Cardiac fibroblast (primary cell): ENCODE results near the gene SEMA4D.

Source experiments
- DNase-seq, 2 donors: peaks; one replicate each; pipeline versions ENCODE4 v3.0.0 to v3.0.0-alpha.2; 2010; ENCODE audit warnings: low read depth in 2 of 2
- H3K4me3 ChIP-seq, 2 donors: replicated peaks in 1 of 2; 1 replicate in 1 of 2; 2 replicates in 1 of 2; pipeline ENCODE4 v1.5.1; 2011; ENCODE audit warnings: low read depth in 2 of 2, low read length in 2 of 2, mild to moderate bottlenecking in 2 of 2, moderate library complexity in 1 of 2
- TF ChIP-seq, protein P1 (sequence below): IDR thresholded peaks from one replicate; pipeline ENCODE4 v1.5.1; 2011; ENCODE audit warnings: low read depth, mild to moderate bottlenecking, low read length, inconsistent platforms

The SEMA4D gene

DNA sequence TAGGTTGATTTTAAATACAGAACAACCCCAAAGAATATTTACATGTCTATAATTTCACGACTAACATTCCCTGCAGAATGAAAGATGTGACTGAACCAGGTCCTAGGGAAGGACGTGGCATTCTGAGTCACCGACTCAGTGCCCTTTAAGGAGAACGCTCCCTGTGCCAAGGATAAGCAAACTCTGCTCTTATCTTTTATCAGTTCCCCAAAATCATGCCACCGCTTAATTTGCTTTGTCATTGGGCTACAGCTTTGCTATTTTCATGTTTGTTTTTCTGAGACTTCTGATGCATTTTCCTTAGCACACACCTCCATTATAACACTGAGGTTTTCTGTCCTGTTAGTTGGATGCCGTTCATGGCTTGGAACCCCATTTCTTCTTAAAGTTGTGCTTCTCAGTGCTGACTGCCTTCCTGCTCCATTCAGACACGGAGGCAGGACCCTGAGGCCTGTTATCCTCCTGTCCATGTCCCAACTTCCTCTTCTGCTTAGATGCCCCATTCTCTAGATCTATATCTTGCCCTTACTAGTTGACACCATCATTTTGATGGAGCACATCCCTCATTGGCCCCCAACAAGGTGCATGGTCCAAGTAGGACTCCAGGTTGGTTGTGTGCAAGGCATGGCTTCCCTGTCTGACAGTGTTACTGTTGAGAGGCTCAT, 11.2 kb upstream of the SEMA4D start:
- no peak for DNase-seq
- TF ChIP-seq, protein P1, sequence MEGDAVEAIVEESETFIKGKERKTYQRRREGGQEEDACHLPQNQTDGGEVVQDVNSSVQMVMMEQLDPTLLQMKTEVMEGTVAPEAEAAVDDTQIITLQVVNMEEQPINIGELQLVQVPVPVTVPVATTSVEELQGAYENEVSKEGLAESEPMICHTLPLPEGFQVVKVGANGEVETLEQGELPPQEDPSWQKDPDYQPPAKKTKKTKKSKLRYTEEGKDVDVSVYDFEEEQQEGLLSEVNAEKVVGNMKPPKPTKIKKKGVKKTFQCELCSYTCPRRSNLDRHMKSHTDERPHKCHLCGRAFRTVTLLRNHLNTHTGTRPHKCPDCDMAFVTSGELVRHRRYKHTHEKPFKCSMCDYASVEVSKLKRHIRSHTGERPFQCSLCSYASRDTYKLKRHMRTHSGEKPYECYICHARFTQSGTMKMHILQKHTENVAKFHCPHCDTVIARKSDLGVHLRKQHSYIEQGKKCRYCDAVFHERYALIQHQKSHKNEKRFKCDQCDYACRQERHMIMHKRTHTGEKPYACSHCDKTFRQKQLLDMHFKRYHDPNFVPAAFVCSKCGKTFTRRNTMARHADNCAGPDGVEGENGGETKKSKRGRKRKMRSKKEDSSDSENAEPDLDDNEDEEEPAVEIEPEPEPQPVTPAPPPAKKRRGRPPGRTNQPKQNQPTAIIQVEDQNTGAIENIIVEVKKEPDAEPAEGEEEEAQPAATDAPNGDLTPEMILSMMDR = no peak
- H3K4me3 ChIP-seq = no peak overlapping the region

DNA sequence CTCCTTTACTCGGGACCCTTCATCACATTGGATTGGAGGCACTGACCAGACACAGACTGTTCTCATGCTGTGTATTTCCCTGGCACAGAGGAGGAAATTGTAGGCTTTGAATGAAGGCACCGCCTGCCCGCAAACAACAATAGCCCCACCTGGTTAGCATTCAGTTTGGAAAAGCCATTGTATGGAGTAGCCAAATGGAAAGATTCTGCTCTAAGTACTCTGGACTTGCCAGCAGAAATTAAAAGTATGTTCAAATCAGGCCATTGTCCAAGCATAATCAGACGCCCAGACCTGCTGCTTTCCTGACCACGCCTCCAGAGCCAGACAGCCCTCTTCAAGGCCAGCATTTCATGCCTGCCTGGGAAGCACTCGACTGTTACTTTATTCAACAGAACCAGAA, 8.0 kb upstream of the SEMA4D start:
- TF ChIP-seq, protein P1 = no peak
- no peak overlapping the region for H3K4me3 ChIP-seq
- peak in 1 of 2 donors; percentile 7 for DNase-seq

DNA sequence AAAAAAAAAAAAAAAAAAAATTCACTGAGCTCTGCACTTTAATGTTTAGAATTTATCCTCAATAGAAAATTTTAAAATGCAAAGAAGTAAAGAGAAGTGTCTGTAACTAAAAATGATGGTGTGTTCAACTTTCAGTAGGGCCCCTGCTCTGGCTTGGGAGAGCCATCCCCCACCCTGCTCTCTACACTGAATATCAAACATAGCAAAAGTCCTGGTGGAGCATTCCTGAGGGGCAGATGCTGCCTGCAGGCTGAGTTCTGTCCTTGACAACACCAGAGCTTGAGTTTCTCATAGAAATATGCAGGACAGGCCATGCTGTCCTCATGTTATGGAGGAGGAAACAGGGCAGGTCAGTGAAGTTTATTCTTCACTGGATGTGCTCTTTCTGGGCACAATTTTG, 7.1 kb upstream of the SEMA4D start:
- DNase-seq = no peak
- H3K4me3 ChIP-seq = no peak overlapping the region
- TF ChIP-seq, protein P1 = no peak

DNA sequence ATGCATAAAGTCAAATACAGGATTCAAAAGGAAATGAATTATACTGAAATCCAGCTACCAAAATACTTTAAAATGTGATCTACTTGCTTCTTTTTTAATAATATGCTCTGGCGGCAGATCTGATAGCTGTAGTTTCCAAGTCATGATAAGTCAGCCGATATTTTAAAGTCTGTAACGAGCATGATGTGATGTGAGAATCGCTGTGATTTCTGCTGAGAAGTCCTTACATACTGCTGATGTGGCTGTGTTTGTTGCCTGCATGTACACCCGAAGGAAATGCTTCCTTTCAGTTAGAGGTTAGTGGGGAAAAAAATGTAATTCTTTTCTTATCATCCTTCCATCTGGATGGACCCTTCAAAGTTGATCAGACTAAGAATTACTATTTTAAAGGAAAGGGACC, 4.8 kb upstream of the SEMA4D start:
- DNase-seq = no peak
- no peak overlapping the region for H3K4me3 ChIP-seq
- TF ChIP-seq, protein P1 = no peak

DNA sequence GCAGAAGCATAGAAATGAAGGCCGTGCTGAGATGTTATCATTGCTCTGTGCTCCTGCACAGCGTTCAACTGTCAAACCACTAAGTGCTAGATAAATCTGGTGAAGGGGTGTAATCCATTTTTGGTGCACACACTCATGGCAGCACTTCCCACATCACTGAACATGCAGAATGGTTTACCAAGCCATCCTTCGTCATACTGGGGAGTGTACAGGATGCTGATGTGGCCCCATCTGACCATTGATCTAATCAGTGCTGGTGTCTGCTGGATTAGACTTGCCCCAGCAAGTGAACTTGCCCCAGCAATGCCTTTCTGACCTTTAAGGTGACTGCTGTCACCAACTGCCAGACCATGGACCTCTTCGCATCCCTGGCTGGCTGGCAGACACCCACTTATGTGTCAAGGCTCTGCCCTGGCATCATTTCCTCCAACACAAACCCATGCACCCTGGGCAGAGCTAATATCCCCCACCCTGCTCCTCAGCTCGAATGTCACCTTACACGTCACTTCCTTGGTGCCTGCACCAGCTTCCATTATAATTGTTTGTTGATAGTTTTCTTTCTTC, 4.2 kb upstream of the SEMA4D start:
- TF ChIP-seq, protein P1 = no peak
- no peak for DNase-seq
- H3K4me3 ChIP-seq = no peak overlapping the region

DNA sequence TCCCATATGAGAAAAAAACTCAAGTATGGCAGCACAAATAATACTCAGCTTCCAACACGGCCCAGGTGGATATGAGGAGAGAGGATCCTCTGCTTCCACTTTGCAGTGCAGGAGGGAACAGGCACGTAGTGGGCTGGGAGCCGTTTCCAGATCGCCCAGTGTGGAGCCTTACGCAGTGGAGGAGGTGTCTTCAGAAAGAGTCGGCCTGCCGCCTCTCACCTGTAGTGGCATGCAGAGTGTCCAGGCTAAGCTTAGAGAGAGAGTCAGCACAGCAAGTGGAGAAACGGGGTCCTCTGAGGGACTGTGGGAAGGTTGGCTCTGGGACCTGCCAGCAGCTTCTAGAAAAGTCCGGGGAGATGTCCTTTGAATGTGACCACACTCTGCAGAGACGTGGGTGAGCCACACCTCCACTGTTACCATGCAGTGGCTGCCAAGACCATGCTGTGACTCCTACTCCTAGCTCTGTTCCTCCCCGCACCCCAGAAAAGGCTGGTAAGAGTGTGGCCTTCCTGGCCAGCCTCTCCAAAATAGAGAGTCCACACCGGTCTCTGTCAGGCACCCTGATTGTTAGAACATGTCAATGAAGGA, 3.5 kb upstream of the SEMA4D start:
- no peak overlapping the region for H3K4me3 ChIP-seq
- TF ChIP-seq, protein P1 = no peak
- DNase-seq = no peak
